T-cell (primary cell): ENCODE results near the gene ANKRD39. TPM values are rescaled to one million over a fixed set of nuclear protein-coding genes. Genes with fewer than 3 reads are reported as not detected.
A peak's percentile ranks its signal among the peaks of the same experiment; 100 is the strongest.

Experiments
- ATAC-seq, 4 experiments: fragments of 200-7000 bp in 3 of 4; fragments of 150-1000 bp in 1 of 4; cut with Tn5 transposase; replicated peaks in 1 of 4; 1 replicate in 3 of 4; 2 replicates in 1 of 4; pipeline ENCODE4 v1.10.0; 2021; ENCODE audit warnings: moderate library complexity in 3 of 4, mild to moderate bottlenecking in 2 of 4, moderate number of reproducible peaks in 1 of 4
- CTCF ChIA-PET, 2 donors: fragments of 300-600 bp; sonication (Branson Sonifier 250); formaldehyde crosslinking; loops; one replicate each; lab custom pipeline; 2022; ENCODE audit warnings: antibody characterized with exemption in 2 of 2; lab: Charles Lee
- POLR2A ChIA-PET, 2 donors: fragments of 300-600 bp; sonication (Branson Sonifier 250); formaldehyde crosslinking; loops; one replicate each; lab custom pipeline; 2022; ENCODE audit warnings: antibody characterized with exemption in 2 of 2; lab: Charles Lee
- DNase-seq, 35 experiments: peaks; one replicate each; pipeline versions ENCODE4 v3.0.0 to v3.0.0-alpha.2; 2013 to 2023
- H3K27ac ChIP-seq: one replicate; pipeline ENCODE4 v1.5.1; 2013; ENCODE audit warnings: low read length
- H3K27me3 ChIP-seq, 2 experiments: replicated peaks in 1 of 2; 1 replicate in 1 of 2; 2 replicates in 1 of 2; pipeline versions ENCODE4 v1.6.1 to v1.7.0; 2013; ENCODE audit warnings: low read length in 1 of 2, mixed read lengths in 1 of 2; ENCODE audit not compliant: control insufficient read depth in 2 of 2, insufficient read depth in 2 of 2; ENCODE audit errors: extremely low read depth in 1 of 2
- H3K36me3 ChIP-seq, 2 donors: 1 replicate in 1 of 2; 2 replicates in 1 of 2; pipeline versions ENCODE4 v1.6.1 to v1.7.0; 2013; ENCODE audit warnings: low read length in 1 of 2; ENCODE audit not compliant: control insufficient read depth in 2 of 2, insufficient read depth in 1 of 2; ENCODE audit errors: extremely low read depth in 1 of 2
- H3K4me1 ChIP-seq, 2 experiments: 1 replicate in 1 of 2; 2 replicates in 1 of 2; pipeline versions ENCODE4 v1.6.1 to v1.7.0; 2013; ENCODE audit warnings: low read length in 2 of 2, mixed read lengths in 1 of 2; ENCODE audit not compliant: insufficient read depth in 2 of 2, control insufficient read depth in 1 of 2; ENCODE audit errors: extremely low read depth in 1 of 2
- H3K4me3 ChIP-seq, 2 donors: 1 replicate in 1 of 2; 2 replicates in 1 of 2; pipeline versions ENCODE4 v1.5.1 to v1.7.0; 2013; ENCODE audit warnings: mild to moderate bottlenecking in 2 of 2, low read length in 1 of 2, moderate library complexity in 1 of 2; ENCODE audit not compliant: control insufficient read depth in 1 of 2; ENCODE audit errors: extremely low read depth in 1 of 2
- H3K9me3 ChIP-seq: 2 replicates; pipeline ENCODE4 v1.7.0; 2013
- H3K27ac Mint-ChIP-seq, 2 donors: one replicate each; pipeline ENCODE4 v1.8.0; 2020 to 2021; ENCODE audit warnings: mild to moderate bottlenecking in 2 of 2, mixed read lengths in 2 of 2
- H3K27me3 Mint-ChIP-seq, 2 donors: one replicate each; pipeline ENCODE4 v1.8.0; 2021 to 2022; ENCODE audit warnings: mixed read lengths in 2 of 2
- H3K36me3 Mint-ChIP-seq: one replicate; pipeline ENCODE4 v1.8.0; 2021; ENCODE audit warnings: mixed read lengths
- H3K4me1 Mint-ChIP-seq, 3 donors: one replicate each; pipeline ENCODE4 v1.8.0; 2020 to 2022; ENCODE audit warnings: mixed read lengths in 3 of 3, mild to moderate bottlenecking in 1 of 3
- H3K4me3 Mint-ChIP-seq, 3 donors: one replicate each; pipeline ENCODE4 v1.8.0; 2020 to 2022; ENCODE audit warnings: mild to moderate bottlenecking in 3 of 3, mixed read lengths in 3 of 3, moderate library complexity in 3 of 3
- H3K9me3 Mint-ChIP-seq, 3 donors: one replicate each; pipeline ENCODE4 v1.8.0; 2020 to 2022; ENCODE audit warnings: mixed read lengths in 3 of 3
- WGBS: methylation state at CpG from one replicate; pipeline ENCODE4 v1.1.5; 2013; ENCODE audit warnings: missing lambda C conversion rate; ENCODE audit not compliant: insufficient coverage; 5-methylcytosine and 5-hydroxymethylcytosine counted together
- total RNA-seq, 35 experiments: library from RNA in 6 of 35; stranded (reverse) in 6 of 35; fragments of 120-200 nt in 1 of 35; gene quantifications; one replicate each; pipeline versions ENCODE4 v1.2.1 to v1.2.4 and lab custom pipeline; 2013 to 2026

The ANKRD39 gene
- total RNA-seq, 5 donors from 2014 or later (not counting 1 experiment from before 2014, with no cell fraction given): 16.9 to 25.0 (median 19.2) TPM

DNA sequence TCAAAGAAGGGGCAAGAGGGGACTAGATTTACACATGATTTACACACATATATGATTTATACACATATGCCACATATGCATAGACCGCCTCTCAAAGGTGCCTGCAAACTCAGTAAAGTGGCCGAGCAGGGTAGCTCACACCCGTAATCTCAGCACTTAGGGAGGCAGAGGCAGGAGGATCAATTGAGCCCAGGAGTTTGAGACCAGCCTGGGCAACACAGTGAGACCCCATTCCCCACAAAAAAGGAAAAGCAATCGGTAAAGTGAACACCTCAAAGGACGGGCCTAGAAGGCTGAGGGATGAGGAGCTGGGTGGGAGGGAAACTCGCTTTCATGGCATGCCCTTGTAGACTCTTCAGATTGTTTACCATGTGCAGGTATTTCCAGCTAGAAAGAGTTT, 5.1 kb downstream of the ANKRD39 start:
- Histone ChIP-seq H3K36me3 (peaks cover 6 to 58% of the 10 kb centered on the region in 2 donors), H3K9me3 (no peaks in the 10 kb centered on the region), H3K4me1 (peaks cover 6 to 16% of the 10 kb centered on the region in 2 experiments), H3K27ac (no peak overlapping the region), H3K27me3 (no peaks in the 10 kb centered on the region), H3K4me3 (no peak overlapping the region)
- ChIA-PET CTCF (interaction anchor here in 1 of 2 donors (0.6 kb wide), 1 partner anchor 150 kb away, joined by 9 read pairs; no protein-coding TSS in a partner anchor), POLR2A (interaction anchor here in 1 of 2 donors (0.6 kb wide), 1 partner anchor 34 kb away, joined by 6 read pairs; no protein-coding TSS in a partner anchor)
- peaks cover 17 to 26% (median 26%) of the 10 kb centered on the region in 3 donors for H3K4me1 Mint-ChIP-seq
- no peak overlapping the region for H3K4me3 Mint-ChIP-seq
- H3K9me3 Mint-ChIP-seq: no peaks in the 10 kb centered on the region
- no peak for DNase-seq
- ATAC-seq: no peak
- H3K27ac Mint-ChIP-seq: no peak overlapping the region
- peaks cover 32% of the 10 kb centered on the region for H3K36me3 Mint-ChIP-seq
- no peaks in the 10 kb centered on the region for H3K27me3 Mint-ChIP-seq
- WGBS: 100% methylated on average over 1 of the region's 6 CpGs

GRCh38 chr2:96848264-96848663, 9.6 kb downstream of the ANKRD39 start:
- ChIA-PET CTCF (no interaction called here), POLR2A (no interaction called here)
- Histone ChIP-seq H3K36me3 (peaks cover 10 to 63% of the 10 kb centered on the region in 2 donors), H3K27ac (no peak overlapping the region), H3K4me1 (no peaks in the 10 kb centered on the region), H3K9me3 (no peaks in the 10 kb centered on the region), H3K27me3 (no peaks in the 10 kb centered on the region), H3K4me3 (no peak overlapping the region)
- peak overlapping the region in 1 of 2 donors; percentile 52 for H3K27ac Mint-ChIP-seq
- H3K27me3 Mint-ChIP-seq: no peaks in the 10 kb centered on the region
- 100% methylated on average over 7 of the region's 9 CpGs for WGBS
- H3K4me1 Mint-ChIP-seq: peaks cover 2% of the 10 kb centered on the region in 3 donors
- no peak overlapping the region for H3K4me3 Mint-ChIP-seq
- no peaks in the 10 kb centered on the region for H3K9me3 Mint-ChIP-seq
- ATAC-seq: no peak
- peaks cover 31% of the 10 kb centered on the region for H3K36me3 Mint-ChIP-seq
- no peak for DNase-seq

DNA sequence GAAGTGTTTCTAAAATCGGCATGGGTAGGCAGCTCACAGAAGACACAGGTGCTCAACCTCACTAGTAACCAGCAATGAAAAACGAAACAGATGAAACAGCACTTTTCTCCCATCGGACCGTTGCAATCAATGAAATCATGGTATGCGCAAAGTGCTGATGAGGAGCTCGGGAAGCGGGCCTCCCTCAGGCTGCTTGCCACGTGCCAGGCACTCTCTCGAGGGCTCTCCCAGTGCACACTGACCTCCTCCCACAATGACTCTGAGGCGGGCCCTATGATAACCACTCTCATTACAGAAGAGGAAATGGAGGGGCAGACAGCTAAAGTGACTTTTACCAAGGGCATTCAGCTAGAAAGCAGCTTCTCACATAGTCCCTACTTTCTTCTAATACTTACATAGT, 10.2 kb downstream of the ANKRD39 start:
- no peak for DNase-seq
- Histone ChIP-seq H3K36me3 (peaks cover 8 to 56% of the 10 kb centered on the region in 2 donors), H3K4me1 (no peaks in the 10 kb centered on the region), H3K9me3 (no peaks in the 10 kb centered on the region), H3K4me3 (no peak overlapping the region), H3K27ac (no peak overlapping the region), H3K27me3 (no peaks in the 10 kb centered on the region)
- H3K4me1 Mint-ChIP-seq: peaks cover 4 to 5% (median 5%) of the 10 kb centered on the region in 3 donors
- H3K27ac Mint-ChIP-seq: no peak overlapping the region
- ATAC-seq: no peak
- peaks cover 25% of the 10 kb centered on the region for H3K36me3 Mint-ChIP-seq
- H3K27me3 Mint-ChIP-seq: no peaks in the 10 kb centered on the region
- ChIA-PET CTCF (no interaction called here), POLR2A (interaction anchor here in 1 of 2 donors (0.6 kb wide), 1 partner anchor 11 kb away, joined by 11 read pairs; no protein-coding TSS in a partner anchor)
- no peak overlapping the region for H3K4me3 Mint-ChIP-seq
- WGBS: 81% methylated on average over 5 of the region's 10 CpGs
- no peaks in the 10 kb centered on the region for H3K9me3 Mint-ChIP-seq

GRCh38 chr2:96846825-96847224, 11.0 kb downstream of the ANKRD39 start:
- Mint-ChIP-seq H3K27ac (no peak overlapping the region), H3K4me3 (no peak overlapping the region), H3K4me1 (peaks cover 4 to 5% (median 5%) of the 10 kb centered on the region in 3 donors), H3K36me3 (peaks cover 21% of the 10 kb centered on the region), H3K9me3 (no peaks in the 10 kb centered on the region), H3K27me3 (no peaks in the 10 kb centered on the region)
- Histone ChIP-seq H3K4me1 (no peaks in the 10 kb centered on the region), H3K4me3 (no peak overlapping the region), H3K36me3 (peaks cover 5 to 48% of the 10 kb centered on the region in 2 donors), H3K27me3 (no peaks in the 10 kb centered on the region), H3K9me3 (no peaks in the 10 kb centered on the region), H3K27ac (no peak overlapping the region)
- ChIA-PET CTCF (no interaction called here), POLR2A (no interaction called here)
- no peak for DNase-seq
- 100% methylated on average over 3 of the region's 5 CpGs for WGBS
- ATAC-seq: no peak

- ChIA-PET CTCF (interaction anchor here in 1 of 2 donors (0.6 kb wide), 1 partner anchor 13 kb away, joined by 8 read pairs; the partner anchor contains the start of gene ANKRD39), POLR2A (interaction anchor here (0.6 to 0.7 kb wide), 2 partner anchors 8 to 26 kb away, joined by 5 to 9 read pairs; no protein-coding TSS in a partner anchor)
- no peaks in the 10 kb centered on the region for H3K27me3 Mint-ChIP-seq
- H3K9me3 ChIP-seq: no peaks in the 10 kb centered on the region
- H3K9me3 Mint-ChIP-seq: no peaks in the 10 kb centered on the region
- peaks cover 5 to 30% of the 10 kb centered on the region in 2 donors for H3K36me3 ChIP-seq
- peaks cover 5 to 11% of the 10 kb centered on the region in 2 experiments for H3K4me1 ChIP-seq
- H3K36me3 Mint-ChIP-seq: peaks cover 11% of the 10 kb centered on the region
- H3K27me3 ChIP-seq: no peaks in the 10 kb centered on the region
- no peak overlapping the region for H3K27ac Mint-ChIP-seq
- ATAC-seq (no peak), DNase-seq (no peak)
- H3K4me1 Mint-ChIP-seq: peaks cover 12 to 20% (median 19%) of the 10 kb centered on the region in 3 donors
- H3K4me3 Mint-ChIP-seq: no peak overlapping the region
- H3K27ac ChIP-seq: no peak overlapping the region
- 91% methylated on average over 13 of the region's 17 CpGs for WGBS
- H3K4me3 ChIP-seq: no peak overlapping the region
Observed at GRCh38 chr2:96844405-96844808, 13.4 kb downstream of the ANKRD39 start.

DNA sequence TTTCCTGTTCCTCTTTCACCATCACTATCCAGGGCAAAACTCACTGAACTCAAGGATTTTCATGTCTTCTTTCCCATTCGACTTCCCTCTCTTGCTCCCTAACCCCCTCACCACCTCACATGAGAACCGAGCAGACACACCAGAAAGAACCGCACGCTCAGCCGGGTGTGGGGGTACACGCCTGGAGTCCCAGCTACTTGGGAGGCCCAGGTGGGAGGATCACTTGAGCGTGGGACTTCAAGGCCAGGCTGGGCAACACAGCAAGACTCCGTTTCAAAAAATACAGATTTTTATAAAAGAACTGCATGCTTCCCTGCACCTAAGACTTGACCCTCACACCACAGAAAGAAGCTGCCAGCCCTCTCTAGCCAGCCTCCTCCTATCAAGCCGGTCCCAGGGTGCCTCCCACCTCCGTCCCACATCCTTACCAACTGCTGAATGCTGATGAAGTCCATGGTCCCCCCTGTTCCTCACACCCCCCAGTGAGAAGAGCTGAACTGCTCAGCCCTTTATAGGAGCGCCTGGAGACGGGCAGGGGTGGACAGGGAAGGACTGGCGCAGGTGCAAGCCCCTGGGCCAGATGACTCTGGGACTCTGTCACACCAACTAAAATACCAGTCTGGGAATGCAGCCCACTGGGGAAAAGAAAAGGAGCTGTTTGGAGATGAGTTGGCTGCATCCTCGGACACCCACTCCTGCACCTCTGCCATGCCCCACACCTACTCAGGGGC, 14.1 kb downstream of the ANKRD39 start, which contains the start of gene ANKRD23:
ANKRD23 (minus strand) TSS at position 484 of the 731 bp plus-strand sequence; CDS start at position 455, 29 bp downstream.
- no peak within 1 kb of the TSS for H3K4me3 ChIP-seq
- no peak within 1 kb of the TSS for H3K4me3 Mint-ChIP-seq
- no peak within 1 kb of the TSS for H3K27ac ChIP-seq
- no peaks in the 10 kb centered on the region for H3K27me3 Mint-ChIP-seq
- H3K27me3 ChIP-seq: no peaks in the 10 kb centered on the region
- H3K4me1 ChIP-seq: peaks cover 8 to 18% of the 10 kb centered on the region in 2 experiments
- H3K27ac Mint-ChIP-seq: peak within 1 kb of the TSS; percentile 25 to 53
- CTCF ChIA-PET: interaction anchor here in 1 of 2 donors (0.6 to 1.6 kb wide), 2 partner anchors 14 to 107 kb away, joined by 5 to 8 read pairs; partner anchors contain the start of gene ANKRD39
- peaks cover 11% of the 10 kb centered on the region for H3K36me3 Mint-ChIP-seq
- WGBS: 93% methylated on average over 9 of the region's 14 CpGs
- no peak for ATAC-seq
- peaks cover 5 to 24% of the 10 kb centered on the region in 2 donors for H3K36me3 ChIP-seq
- POLR2A ChIA-PET: no interaction called here
- no peak for DNase-seq
- H3K4me1 Mint-ChIP-seq: peaks cover 18 to 26% (median 23%) of the 10 kb centered on the region in 3 donors
- no peaks in the 10 kb centered on the region for H3K9me3 ChIP-seq
- H3K9me3 Mint-ChIP-seq: no peaks in the 10 kb centered on the region
